Activated T-cell treated with anti-CD3 and anti-CD28 coated beads for 48 hours (primary cell): ENCODE data around the gene LMAN2.
"Not testable (repeated sequence)": the region's sequence is repeated elsewhere in the genome, so short reads cannot be mapped to it uniquely, and the experiment has no call there.

Experiments
- DNase-seq: peaks from one replicate; pipeline ENCODE4 v3.0.0-alpha.2; 2020; ENCODE audit warnings: low read depth

The LMAN2 gene

DNA sequence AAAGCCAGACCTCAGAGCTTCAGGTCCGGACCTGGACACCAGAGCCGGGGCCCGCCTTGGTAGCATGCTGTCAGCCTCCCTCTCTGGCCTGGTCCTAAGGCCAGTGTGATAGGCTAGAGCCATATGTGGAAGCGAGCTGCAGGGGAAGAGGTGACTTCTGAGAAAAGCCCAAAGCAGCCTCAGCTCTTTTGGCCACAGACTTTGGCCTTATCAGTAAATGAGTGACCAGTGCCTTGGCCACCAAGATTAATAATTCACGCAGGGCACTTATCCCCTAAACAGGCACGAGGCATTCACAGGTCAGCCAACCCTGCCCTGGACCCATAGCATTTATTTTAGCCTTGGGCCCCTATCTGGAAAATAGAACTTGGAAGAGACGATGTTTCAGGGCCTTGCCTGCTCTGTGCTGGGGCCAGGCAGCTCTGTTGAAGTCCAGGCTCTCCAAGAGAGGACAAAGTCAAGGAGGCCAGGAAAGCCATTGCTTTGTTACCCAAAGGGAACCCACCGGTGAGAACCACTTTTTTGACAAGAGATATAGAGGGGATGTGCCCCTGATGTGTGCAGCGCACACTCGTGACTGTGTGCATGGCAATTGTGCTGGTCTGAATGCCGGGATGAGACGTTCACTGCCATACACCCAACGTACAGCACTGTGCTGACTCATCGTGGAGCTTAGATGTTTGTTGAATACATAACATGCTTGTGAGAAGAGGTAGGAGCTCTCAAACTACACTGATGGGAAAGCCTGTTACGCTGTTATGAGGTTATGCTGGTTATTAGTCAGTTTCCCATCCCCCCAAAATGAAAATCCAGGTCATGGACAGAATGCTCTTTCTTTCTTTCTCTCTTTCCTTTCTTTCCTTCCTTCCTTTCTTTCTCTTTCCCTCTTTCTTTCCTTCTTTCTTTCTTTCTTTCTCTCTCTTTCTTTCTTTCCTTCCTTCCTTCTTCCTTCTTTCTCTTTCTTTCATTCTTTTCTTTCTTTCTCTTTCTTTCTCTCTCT is 27.7 kb upstream of the LMAN2 start:
- DNase-seq: no peak

- DNase-seq: no peak
These were observed 26.6 kb upstream of the LMAN2 start for GRCh38 chr5:177377851-177378776.

DNA sequence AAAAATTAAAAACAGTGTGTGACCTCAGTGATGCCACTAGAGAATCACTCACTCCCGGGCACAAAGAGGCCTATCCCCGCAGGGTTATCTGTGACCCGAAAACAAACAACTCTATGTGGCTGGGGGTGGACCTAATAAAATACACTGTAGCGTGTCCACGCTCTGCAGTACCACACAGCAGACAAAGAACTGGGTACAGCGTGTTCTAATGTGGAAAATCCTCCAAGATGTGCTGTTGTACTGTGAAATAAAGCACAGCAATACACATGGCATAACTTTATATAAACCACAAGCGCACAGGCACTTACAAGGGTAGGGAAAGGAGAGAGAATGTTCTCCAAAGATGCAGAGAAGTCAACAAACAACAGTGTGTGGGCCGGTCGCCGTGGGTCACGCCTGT is 24.6 kb upstream of the LMAN2 start:
- DNase-seq: no peak

DNA sequence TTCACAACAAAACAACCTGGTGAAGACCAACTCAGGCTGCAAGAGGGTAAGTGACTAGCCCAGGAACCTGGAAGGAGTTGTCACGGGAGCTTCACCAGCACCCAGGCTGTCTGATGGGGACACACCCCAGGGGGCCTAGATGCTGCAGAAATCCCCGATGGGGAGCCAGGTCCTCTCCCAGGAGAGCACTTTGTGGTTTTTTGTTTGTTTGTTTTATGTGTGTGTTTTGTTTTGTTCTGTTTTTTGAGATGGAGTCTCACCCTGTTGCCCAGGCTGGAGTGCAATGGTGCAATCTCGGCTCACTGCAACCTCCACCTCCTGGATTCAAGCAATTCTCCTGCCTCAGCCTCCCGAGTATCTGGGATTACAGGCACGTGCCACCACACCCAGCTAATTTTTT is 24.0 kb upstream of the LMAN2 start:
- not testable (repeated sequence) for DNase-seq

GRCh38 chr5:177374211-177374610 is 22.7 kb upstream of the LMAN2 start:
- DNase-seq: no peak

DNA sequence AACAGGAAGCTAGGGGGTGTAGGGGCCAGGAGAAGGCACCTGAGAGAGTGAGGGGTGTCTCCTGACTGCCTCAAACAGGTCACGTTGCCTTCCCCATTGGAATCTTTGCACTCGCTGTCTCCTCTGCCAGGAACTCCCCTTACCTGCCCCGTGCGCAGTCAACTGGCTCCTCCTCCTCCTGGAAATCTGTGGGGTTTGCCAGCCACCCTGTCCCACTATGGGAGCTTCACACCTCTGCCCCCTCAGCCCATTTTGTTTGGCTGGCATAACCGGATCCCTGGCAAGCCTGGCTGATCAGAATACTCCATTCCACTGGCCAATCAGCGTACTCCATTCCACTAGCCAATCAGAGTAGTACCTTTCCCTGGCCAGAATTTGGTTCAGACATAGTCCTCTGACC is 22.3 kb upstream of the LMAN2 start:
- DNase-seq: no peak

DNA sequence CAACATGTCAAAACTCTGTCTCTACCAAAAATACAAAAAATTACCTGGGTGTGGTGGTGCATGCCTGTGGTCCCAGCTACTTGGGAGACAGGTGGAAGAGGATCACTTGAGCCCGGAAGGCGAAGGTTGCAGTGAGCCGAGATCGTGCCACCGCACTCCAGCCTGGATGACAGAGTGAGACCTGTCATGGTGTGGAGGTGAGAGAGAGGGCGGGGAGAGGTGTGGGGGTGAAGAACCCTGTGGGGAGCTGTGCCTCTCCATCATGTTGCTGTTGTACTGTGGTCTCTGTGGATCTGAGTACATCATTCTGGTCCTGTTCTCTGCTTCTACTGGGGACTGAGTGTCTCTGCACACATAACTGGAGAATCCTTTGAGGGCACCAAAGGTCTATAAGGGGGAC is 21.4 kb upstream of the LMAN2 start:
- DNase-seq: no peak

GRCh38 chr5:177372034-177372896 is 20.8 kb upstream of the LMAN2 start:
- DNase-seq: no peak

DNA sequence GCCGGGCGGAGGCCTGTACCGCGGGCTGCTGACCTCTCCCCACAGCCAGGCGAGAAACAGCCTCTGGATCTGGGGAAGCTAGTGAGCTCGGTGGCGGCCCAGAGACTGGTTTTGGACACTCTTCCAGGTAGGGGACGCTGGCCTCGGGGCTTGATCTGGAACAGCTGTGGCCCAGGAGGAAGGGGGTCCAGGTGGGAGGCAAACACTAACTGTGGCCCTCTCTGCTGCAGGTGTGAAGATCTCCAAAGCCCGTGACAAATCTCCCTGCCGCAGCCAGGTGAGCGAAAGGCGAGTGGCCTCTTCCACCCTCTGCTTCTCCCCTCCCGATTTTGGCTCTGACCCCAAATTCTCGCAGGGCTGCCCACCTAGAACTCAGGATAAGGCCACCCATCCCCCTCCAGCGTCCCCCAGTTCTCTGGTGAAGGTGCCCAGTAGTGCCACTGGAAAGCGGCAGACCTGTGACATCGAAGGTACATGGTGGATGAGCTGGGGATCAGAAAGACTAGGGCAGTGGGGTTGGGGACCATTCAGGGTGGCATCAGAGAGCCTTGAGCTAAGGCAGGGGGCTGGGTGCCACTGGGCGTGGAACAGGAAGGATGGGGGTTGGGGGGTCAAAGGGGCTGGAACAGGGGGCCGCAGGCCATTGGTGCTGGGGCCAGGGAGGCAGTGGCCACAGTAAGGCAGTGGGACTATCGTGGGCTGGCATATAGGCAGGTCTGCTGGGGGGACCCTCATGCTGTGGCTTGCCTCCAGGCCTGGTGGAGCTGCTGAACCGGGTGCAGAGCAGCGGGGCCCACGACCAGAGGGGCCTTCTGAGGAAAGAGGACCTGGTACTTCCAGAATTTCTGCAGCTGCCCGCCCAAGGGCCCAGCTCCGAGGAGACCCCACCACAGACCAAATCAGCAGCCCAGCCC is 19.9 kb upstream of the LMAN2 start:
- no peak for DNase-seq

DNA sequence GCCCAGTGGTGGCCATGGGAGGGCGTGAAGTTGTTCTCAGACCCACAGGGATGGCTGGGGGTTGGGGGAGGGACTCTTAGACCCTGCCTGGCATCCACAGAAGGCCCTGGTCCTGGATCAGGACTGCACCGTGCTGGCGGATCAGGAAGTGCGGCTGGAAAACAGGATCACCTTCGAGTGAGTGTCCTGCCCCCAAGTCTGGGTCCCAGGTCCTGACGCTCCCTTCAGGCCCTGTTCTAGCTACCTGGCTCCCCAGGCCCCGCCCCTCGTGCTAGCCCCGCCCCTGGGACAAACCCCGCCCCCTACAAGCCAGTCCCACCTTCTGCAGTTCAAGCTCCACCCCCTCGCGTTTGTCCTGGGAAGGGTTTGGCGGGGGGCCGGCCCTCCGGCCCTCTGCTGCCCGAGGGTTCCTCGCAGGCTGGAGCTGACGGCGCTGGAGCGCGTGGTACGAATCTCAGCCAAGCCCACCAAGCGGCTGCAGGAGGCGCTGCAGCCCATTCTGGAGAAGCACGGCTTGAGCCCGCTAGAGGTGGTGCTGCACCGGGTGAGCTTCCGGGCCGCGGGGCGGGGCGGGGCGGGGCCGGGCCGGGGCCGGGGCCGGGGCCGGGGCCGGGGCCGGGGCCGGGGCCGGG is 19.1 kb upstream of the LMAN2 start:
- peak; percentile 65 for DNase-seq

GRCh38 chr5:177369645-177370440 is 18.4 kb upstream of the LMAN2 start:
- DNase-seq: no peak

- DNase-seq: no peak
These were observed 17.6 kb upstream of the LMAN2 start for GRCh38 chr5:177368869-177369644.

DNA sequence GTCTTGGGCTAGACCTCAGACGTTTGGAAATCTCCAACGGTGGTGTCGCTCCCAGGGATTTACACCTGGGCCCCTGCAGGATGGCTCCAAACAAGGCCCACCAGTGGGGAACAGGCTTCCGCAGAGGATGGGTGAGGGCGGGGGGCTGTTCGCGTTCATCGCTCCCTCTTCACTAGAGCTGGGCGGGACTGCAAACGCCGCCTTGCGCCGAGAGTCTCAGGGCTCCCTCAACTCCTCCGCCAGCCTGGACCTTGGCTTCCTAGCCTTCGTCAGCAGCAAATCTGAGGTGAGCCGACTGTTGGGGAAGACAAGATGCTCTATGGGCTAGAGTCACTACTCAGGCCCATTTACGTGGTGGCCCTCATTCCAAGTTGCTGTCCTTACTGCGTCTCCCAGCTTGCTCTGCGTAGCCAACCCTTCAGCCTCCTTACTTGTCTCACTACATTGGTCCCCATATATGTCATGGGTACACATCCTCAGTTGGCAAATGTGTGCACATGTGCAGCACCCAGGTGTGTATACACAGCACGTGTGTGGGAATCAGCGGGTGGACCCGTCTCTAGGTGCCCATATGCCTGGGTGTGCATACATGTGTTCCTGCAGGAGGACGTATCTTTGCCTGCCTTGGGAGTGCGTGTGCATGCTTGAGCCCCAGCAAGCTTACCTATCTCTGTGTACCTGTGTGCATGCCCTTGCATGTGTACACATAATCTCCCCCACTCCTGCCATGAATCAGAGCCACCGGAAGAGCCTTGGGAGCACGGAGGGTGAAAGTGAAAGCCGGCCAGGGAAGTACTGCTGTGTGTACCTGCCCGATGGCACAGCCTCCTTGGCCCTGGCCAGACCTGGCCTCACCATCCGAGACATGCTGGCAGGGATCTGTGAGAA is 16.8 kb upstream of the LMAN2 start:
- no peak for DNase-seq

- no peak for DNase-seq
These were observed 15.9 kb upstream of the LMAN2 start for GRCh38 chr5:177367323-177367848.

DNA sequence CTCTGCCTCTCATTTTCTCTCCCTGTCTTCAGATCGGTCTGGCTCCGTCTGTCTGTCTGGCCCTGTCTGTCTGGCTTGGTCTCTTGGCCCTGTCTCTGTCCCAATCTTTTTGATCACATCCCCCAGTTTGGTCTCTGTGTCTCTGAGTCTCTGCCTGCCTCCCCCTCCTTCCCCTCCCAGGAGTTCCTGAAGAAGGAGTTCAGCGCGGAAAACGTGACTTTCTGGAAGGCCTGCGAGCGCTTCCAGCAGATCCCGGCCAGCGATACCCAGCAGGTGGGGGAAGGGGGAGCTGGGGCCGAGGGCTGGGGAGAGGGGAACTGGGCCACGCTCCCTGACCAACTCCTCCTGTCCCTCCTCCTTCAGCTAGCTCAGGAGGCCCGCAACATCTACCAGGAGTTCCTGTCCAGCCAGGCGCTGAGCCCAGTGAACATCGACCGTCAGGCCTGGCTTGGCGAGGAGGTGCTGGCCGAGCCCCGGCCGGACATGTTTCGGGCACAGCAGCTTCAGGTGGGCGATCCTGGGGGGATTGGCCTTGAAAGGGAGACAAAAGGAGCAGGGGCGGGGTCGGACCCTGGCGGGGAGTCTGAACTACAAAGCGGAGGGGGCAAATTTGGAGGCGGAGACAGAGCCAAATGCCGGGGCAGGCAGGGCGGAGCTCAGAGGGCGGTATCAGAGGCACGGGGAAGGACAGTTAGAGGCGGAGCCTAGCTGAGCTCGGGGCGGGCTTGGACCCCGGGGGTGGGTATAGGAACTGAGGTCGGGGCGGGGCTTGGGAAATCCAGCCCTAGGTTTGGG is 15.3 kb upstream of the LMAN2 start:
- DNase-seq: no peak

DNA sequence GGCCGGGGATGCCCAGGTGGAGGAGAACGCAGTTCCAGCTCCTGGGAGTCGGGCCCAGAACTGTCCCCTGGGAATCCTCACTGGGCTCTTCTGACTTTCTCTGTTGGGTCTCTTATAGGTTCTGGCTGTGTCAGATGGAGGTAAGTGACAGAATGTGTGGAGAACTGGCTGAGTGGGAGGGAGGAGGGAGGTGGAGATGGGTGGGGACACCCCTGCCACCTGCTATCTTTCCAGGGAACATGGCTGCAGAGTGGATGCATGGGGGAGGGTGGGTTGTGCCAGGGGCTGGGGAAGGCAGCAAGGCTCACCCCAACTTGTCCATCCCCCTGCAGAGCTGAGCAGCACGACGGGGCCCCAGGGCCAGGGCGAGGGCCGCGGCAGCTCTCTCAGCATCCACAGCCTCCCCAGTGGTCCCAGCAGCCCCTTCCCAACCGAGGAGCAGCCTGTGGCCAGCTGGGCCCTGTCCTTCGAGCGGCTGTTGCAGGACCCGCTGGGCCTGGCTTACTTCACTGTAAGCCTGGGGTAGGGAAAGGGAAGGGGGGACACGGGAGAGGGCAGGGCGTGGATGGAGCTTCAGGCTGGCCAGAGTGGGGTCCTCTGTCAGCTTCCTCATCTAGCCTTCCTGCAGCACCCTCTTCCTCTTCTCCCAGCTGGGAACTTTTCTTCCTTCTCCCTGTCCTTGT is 14.5 kb upstream of the LMAN2 start:
- no peak for DNase-seq
